ENCODE data around the gene STON2.

DNA sequence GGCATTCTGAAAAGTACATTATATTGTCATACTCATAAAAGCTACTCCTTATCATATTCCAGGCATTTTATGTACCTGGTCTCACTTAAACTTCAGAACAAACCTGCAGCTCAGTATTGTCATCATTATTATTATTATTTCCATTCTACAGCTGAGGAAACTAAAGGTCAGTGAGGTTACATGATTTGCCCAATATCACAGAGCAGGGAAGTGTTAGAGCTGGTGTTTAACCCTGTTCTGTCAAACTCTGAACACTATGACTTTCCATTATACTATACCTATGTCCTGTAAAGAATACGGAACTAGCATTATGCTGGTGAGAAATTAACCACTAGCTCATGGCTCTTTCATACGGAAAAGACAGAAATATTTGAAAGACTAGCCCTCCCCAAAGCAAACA is 56.4 kb downstream of the STON2 start:
- TF ChIP-seq, protein P1, sequence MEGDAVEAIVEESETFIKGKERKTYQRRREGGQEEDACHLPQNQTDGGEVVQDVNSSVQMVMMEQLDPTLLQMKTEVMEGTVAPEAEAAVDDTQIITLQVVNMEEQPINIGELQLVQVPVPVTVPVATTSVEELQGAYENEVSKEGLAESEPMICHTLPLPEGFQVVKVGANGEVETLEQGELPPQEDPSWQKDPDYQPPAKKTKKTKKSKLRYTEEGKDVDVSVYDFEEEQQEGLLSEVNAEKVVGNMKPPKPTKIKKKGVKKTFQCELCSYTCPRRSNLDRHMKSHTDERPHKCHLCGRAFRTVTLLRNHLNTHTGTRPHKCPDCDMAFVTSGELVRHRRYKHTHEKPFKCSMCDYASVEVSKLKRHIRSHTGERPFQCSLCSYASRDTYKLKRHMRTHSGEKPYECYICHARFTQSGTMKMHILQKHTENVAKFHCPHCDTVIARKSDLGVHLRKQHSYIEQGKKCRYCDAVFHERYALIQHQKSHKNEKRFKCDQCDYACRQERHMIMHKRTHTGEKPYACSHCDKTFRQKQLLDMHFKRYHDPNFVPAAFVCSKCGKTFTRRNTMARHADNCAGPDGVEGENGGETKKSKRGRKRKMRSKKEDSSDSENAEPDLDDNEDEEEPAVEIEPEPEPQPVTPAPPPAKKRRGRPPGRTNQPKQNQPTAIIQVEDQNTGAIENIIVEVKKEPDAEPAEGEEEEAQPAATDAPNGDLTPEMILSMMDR (IDR thresholded peaks at IDR 0.05; ENCODE audit: poor library complexity) = no peak
- TF ChIP-seq EZH2 (IDR thresholded peaks at IDR 0.05; ENCODE audit: borderline replicate concordance) = no peak

Data from hepatocyte (in vitro differentiated cells).